ENCODE results near the gene HSF5.
A peak's percentile ranks its signal among the peaks of the same experiment; 100 is the strongest.

The HSF5 gene, protein sequence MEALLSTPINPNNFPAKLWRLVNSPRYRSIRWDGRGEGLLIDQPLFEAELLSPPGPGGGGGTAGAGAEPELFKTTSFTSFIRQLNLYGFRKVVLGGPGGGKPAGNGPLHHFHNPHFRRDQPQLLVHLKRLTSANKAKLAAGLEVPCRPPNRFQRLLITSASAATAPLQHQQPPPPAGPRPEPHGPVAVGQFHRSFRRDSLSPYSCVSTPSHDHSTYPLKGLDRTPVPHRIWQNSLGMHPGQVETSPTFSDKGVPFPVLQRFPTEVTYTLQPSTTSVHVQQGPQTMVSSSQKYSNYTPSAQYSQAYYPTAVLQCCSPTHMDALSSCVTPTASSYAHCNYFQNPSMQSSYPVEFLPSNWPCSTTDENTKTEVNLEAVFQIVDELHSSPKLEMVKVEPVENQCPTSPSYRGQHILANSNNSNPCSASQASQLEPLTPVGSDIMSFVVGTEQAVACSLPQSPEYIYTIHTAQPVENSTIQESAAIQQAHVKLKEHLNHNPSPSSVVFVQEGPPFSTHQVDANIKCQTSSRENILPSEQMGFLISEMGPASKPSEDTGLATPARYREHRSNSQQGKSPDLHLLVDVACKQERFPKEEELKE

DNA sequence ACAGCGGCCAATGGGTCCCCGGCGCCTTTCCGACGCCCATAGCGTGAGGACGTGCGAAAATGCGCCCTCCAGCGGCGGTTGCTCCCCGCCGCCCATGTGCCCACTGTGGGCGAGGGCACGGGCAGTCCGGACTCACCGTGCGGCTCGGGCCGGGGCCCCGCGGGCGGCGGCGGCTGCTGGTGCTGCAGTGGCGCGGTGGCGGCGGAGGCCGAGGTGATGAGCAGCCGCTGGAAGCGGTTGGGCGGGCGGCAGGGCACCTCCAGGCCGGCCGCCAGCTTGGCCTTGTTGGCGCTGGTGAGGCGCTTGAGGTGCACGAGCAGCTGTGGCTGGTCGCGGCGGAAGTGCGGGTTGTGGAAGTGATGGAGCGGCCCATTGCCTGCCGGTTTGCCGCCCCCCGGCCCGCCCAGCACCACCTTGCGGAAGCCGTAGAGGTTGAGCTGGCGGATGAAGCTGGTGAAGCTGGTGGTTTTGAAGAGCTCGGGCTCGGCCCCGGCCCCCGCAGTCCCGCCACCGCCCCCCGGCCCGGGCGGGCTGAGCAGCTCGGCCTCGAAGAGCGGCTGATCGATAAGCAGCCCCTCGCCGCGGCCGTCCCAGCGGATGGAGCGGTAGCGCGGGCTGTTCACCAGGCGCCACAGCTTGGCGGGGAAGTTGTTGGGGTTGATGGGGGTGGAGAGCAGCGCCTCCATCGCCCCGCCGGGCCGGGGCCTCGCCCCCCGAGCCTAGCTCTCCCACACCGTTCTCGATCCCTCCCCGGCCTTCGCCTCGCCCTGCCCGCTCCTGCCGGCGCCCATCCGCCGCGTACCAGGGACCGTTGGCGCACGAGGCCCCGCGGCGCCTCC lies at the start of gene HSF5:
HSF5 (minus strand) TSS at position 820 of the 839 bp plus-strand sequence; CDS start at position 686, 134 bp downstream.
- no peak for DNase-seq

DNA sequence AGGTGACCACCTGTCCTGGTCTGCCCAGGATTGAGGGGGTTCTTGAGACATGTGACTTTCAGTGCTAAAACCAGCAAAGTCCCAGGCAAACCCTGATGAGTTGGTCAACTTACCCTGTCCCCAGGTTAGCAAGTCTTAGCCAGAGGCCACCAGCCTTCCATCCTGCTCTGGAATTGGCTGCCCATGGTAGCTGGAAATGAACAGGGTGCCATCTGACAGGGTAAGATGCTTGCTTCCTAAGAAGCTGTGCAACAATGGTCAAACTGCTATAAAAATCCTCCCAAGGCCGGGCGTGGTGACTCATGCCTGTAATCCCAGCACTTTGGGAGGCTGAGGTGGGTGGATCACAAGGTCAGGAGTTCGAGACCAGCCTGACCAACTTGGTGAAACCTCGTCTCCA lies 49.1 kb upstream of the HSF5 start:
- no peak for DNase-seq

DNA sequence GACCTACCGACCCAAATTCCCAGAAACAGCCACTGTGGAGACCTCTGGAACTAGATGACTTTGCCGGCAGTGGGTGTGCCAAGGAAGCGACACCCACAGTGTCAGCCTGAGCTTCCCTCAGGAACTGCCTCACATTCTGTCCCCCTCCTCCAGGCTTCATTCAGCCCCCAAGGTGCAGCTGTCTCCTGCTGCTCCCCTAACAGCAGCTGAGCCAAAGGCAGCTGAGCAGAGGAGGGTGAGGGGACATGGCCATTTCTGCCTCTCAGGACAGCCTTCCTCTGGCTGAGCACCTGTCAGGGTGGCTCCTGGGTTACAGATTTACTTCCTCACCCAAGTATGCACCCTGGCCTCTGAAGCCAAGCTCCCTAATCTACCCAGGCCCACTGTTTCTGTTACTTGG lies 48.3 kb upstream of the HSF5 start:
- no peak for DNase-seq

DNA sequence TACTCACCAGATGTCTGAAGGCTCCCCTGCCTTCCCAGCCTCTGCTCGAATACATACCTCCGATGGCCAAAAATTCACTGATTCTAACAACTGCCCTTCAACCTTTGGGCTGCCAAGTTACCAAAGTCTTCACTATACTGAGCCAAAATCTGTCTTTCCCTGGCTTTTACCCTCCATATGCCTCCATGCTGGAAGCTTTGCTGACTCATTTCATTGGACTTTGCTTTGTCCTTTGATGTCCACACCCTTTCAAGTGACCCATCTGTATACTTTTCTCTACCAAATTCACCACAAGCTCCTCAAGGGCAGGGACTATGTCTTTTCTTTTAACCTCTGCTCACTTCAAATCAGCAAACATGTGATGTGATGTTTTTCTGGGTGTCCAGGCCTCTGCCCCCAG lies 47.2 kb upstream of the HSF5 start:
- DNase-seq = no peak

DNA sequence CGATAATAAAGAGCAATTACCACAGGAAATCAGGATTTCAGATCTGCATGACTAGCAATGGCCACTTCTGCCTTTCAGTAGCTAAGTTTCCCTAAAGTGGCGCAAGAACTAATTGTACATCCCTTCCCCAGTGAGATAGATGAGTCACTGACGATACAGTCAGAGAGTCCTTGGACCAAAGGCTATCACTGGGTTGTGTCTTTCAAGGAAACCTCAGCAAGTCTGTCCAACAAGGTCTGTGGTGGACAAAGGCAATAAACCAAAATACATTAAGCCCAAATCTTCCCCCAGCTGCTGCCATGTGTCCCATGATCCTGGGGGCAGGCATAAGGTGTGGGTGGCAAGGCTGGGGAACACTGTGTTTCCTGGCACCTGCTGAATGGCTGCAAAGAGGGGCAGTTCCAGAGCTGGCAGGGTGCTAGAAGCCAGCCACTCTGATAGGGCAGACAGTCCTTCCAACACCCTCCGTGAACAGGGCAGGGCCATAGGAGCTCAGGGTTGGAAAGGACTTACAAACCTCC lies 46.8 kb upstream of the HSF5 start:
- DNase-seq = peak; percentile 64

DNA sequence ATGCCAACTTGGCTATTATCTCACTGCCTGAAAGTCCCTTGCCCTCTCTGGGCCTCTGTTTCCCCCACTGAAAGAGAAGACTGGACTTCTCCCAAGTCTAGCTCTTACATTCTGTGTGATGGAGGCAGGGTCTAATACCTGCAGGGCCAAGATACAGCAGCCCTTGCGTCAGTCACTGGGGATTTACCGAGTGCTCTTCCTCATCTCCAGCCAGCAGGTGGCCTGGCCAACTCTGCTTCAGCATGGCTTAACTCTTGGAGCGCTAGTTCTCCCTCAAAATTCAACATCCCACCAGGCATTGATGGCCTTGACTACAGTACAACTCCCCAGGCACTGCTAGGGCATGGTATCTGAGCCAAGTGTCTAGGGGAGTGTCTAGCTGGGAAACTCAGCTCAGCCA lies 46.1 kb upstream of the HSF5 start:
- DNase-seq = no peak

DNA sequence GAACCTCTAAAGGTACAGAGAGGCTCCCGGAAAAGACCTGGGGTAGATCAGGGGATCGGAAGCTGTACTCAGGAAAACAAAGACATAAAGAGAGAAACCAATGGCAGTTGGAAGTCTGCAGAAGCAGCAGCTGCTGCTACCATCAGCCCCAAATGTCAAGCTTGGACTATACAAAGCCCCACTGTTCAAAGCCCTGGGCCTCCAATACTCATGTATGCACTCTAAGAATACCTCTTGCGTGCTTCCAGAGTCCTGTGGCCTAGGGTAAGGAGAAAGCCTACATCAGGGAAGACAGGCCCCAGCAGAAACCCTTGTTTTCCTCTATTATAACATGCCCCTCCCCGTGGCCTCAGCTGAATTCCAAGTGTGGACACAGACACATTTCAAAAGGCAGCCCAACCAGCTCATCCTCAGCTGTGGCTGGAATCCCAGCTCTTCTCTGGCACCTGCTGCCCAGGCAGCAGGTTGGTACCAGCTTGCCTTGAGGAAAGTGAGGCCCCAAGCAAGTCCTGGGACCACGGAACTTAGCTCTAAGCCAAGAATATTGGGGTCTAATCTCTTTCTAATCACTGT lies 45.5 kb upstream of the HSF5 start:
- no peak for DNase-seq

DNA sequence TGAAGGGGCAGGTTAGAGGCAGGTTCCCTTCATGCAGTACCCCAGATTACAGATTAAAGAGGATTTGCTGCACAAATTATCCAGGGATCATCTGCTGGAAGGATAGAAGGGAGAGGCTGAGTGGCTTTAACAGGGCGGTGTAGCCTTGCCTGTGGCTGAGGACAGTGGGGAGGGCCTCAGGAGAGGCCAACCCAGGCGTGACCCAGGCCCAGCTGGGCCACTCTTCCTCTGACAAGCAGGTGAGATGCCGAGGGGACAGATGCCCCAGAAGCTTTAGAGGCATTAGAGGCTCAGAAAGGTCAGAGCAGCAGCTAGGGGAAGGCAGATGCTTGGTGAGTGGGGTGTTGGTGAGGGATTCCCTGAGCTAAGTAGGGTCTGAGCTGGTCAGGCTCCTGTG lies 44.3 kb upstream of the HSF5 start:
- DNase-seq = no peak

DNA sequence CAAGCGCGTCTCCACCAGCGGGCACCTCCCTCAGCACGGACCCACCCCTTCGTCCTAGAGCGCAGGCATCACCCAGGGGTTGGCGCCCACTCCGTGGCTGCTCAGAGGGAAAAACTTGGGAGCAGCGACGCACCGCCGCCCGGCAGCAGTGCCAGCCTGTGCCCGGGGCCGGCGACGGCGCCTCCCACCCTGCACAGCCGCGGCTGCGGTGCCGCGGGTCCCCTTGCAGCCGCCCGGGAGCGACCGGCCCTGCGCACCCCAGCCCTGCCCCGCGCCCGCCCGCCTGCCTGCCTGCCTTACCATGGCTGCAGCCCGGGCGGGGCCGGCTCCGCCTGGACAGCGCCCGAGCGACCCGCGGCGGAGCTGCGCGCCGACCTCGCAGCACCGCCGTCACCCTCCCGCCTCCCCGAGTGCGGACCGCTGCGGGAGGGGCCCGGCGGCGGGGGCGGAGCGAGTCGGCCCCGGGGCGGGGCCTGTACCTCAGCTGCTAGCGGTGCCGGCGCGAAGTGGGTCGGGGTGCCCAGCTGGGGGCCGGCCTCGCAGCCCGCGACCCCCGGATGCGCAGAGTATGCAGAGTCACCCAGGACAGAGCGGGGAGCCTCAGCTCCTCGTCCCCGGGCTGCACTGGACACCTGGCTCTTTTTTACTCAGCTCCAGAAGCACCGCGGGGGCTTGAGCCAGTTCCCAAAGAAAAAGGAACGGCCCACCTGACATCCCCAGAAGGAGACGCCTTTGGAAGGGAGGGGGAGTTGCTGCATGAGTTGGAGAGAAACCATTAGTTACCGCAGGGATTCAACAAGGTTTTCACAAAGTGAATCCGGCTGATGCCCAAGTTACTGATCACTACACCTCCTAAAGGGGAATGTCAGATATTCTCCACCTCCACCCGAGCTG lies 43.7 kb upstream of the HSF5 start:
- DNase-seq = no peak

DNA sequence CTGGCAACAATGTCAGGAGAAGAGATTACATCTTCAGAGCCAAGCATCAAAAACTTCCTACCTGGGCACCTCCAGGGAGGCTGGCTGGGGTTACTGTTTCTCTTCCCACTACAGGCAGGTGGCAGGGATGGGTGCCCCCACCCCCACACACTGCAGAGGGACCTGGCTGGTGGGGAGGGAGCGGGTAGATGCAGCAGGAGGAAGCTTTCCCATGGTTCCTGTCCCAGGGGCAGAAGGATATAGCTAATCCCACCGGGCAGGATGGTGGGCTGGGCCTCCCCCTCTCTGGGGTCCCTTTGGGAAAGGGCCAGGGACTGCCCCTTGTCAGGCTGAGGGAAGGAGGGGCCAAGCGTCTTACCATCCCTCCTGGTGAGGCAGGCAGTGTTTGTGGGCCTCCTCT lies 42.9 kb upstream of the HSF5 start:
- no peak for DNase-seq

DNA sequence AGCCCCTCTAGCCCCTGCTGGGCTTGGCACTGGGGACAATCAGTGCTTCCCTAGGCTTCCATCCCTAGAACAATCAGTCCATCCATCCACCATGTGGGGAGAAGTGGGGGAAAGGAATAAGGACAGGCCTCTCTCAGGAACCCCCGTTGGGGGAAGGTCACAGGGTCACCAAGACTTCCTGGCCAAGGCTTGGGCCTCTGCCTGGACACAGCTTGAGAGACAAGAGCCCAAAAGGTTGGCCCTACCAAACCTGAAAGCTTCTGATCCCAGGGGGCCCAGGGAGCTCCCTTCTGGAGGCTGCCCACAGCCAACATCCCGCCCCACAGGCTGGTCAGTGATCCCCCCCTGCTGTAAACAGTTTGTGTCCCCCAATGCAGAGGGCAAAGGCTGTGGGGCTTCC lies 42.4 kb upstream of the HSF5 start:
- DNase-seq = no peak

DNA sequence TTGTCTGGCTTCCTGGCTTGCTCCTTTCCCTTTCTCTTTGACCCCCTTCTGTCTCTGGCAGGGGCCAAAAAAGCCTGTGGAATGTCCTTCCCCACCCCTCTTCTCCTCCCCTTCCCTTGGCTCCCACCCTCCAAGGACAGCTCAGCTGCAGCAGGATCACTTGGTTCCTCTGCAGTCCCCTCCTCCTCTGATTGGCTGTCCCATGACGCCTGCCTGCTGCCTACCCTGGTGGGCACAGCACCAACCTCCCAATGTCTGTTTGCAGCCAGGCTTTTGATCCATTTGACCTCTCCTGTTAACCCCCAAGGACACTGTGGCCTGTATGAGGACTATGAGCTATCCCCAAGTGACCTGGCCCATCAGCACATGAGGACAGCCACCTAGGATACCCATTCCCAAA lies 41.1 kb upstream of the HSF5 start:
- no peak for DNase-seq

DNA sequence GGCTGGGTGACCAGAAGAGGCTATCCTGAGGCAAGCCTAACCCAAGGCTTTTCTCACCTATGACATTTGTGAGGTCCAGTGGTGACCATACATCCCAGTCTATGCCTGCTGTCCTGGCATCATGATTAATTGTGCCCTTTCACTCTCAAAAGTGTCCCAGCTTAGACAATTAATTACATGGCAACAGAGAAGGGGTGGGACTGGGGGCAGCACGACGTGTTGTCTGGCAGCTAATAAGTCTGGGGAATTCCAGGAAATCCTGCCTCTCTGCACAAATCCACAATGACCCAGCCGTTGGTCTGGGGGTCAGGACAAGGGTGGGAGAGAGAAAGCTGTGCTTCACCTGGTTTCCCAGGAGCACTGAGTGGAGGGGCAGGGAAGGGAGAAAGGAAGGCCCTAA lies 40.2 kb upstream of the HSF5 start:
- DNase-seq = no peak

DNA sequence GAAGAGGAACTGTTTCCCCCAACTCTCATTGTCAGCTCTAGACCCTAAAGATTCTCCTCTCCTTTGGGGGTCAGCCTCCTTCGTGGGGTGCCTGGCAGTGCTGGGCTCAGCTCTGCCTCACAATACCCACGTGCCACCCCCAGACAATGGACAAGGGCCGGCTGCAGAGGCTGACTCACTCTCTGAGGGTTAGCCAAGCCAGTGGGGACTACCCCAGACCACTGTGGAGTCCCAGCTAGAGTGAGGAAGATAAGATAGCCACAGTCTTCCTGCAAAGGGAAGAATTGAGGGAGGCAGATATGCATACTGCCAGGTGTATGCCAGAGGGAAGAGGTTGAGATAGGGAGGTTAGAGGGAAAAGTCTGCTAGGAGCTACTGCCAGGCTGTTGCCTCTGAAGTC lies 39.7 kb upstream of the HSF5 start:
- DNase-seq = no peak

DNA sequence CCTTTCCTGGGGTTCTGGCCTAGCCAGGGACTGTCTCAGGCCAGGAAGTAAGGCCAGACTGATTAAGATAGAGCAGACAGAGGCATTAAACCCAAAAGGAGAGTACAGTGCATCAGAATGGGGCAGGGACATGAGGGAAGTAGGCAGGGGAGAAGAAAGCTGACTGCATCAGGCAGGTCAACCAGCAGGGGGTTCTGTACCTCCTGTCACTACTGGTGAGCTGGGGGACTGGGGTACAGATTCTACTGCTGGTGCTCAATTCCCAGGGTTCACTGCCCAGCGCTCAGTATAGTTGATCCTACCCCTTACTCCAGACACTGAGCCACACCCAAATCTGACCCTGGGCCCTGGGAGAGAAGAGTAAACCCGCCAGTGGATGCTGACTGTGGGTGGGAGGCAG lies 39.1 kb upstream of the HSF5 start:
- no peak for DNase-seq

DNA sequence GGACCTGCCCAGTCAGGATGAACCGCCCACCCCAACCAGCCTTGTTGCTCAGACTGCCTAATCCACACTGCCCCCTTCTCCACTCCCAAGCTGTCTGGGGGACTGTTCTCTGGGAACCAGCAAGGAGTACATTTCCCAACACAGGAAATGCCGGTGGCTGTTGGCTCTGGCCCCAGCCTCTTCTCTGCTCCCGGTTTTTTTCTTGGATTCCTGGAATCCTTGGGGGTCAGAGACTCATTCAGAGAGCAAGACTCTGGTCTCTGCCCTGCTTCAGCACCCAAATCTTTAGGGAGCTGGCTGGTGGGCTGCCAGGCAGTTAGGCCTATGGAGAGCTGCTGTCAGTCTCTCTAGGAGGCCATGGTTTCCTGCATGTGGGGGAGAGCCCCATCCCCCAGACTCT lies 37.0 kb upstream of the HSF5 start:
- no peak for DNase-seq

DNA sequence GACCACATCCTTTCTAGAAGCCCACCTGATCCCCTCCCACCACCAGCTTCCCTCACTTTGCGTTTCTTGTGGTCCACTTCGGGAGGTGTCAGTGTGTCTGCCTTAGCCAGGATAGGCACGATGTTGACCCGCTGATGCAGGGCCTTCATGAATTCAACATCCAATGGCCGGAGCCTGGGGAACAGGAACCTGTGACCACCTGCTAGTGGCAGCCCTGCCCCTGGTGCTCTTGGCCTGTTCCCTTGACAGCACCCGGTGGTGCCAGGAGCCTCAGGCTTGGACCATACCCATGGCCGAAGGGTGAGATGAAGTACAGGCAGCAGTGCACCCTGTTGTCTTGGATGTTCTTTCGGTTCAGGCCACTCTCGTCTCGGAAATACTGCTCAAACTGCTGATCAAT lies 33.5 kb upstream of the HSF5 start:
- DNase-seq = no peak

DNA sequence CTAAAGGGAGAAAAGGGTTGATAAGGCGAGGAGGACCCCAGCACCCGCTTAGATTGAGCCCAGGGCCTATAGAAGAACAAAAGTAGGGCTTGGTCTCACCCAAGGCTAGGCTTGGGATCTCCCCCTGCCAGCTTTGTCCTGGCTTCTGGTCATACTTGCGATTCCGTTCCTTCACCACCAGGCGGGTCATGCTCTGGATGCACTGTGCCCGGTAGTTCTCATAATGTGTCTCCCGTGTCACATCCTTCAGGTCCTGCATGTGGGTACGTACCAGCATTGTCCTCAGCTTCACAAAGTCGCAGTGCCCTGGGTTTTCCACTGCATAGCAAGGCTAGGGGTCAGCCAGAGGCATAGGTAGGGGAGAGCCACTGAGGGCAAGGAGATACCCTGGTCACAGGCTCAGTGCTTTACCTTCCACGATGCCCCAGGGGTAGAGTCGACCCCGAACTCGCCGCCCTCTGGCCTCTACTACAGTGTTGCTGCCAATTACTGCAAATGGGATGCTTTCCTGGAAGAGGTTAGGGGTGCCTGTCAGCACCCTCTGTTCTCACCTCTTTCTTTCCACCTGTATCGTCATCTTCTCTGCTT lies 32.7 kb upstream of the HSF5 start:
- no peak for DNase-seq

DNA sequence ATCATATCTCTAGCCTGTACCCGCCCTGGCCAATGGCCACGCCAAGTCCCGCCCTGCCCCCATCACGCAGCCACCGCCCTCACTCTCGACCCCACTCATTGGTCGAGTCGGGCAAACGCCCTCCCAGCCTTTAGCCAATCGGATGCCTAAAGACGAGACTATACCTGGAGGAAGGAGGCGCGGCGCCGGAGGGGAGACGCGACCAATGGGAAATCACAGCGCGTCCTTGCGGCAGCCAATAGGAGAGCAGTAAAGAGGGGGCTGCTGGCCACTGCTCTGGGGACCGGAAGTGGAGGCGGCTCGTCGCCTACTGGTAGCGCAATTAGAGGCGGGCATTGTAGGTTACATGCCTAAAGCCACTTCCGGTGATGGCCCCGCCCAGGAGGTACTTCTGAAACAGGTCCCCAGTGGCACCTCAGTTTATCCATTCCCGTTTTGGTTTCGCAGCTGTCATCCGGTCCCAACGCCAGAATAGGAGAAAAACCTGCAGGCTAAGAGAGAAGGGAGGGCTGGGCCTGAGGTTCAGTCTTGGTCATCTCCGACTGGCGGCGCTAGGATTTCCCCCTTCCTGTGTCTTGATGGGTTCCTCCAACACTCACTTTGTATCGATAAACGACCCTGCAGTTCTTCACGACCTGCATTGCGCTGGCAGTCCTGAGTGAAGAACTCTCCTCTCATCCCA lies 29.9 kb upstream of the HSF5 start:
- peak; percentile 99 for DNase-seq

DNA sequence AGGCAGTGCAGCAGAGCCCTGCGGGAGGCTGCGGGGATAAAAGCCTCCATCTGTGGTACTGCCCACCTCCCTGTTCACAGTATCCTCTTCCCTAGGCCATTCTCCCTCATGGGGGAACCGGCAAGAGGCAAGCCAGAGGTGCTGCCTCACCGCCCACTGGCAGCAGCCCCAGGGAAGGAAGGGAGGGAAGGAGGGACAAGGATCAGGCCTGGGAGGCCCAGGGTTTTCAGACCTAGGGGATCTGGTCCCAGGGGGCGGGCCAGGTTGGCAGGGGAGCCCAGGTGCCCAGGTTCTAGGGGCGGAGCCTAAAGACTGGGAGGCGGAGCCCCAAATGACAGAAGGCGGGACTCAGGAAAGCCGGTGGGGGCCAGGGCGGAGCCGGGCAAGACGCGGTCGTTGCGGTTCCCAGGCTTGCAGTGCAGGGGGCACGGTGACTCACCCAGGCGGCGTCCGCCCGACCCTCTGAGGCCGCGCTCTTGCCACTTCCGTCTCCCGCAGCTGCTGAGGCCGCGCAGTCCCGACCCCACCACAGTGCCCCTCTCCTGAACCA lies 29.2 kb upstream of the HSF5 start:
- no peak for DNase-seq
